C4-2B (cell line): ENCODE data around the gene MSL2.

Source experiments
- CTCF ChIP-seq: fragments of 450-650 bp; conservative IDR thresholded peaks from 2 replicates; pipeline ENCODE4 v1.5.1; 2017; ENCODE audit warnings: mild to moderate bottlenecking
- ZFX ChIP-seq: fragments of 450-650 bp; IDR thresholded peaks from 2 replicates; pipeline ENCODE4 v1.6.1; 2017

DNA sequence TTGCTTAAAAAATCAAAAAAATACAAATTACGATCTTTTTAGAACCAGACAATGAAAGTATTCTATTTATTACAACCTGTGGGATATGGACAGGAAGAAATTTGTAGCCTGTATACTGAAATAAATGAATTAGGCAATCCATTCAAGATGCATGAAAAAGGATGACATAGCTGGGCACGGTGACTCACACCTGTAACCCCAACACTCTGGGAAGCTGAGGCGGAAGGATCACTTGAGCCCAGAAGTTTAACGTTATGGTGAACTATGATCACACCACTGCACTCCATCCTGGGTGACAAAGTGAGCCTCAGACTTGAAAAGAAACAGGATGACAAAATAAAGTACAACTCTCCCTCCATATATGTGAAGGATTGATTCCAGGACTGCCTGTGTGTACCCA is 74.1 kb downstream of the MSL2 start:
- TF ChIP-seq CTCF (no peak), ZFX (no peak)
